ENCODE data around the gene BICD1. TPM values are rescaled to one million over a fixed set of nuclear protein-coding genes. Genes with fewer than 3 reads are reported as not detected.

Gene BICD1
- polyA plus RNA-seq, 4 donors, result 0.45 to 17.0 (median 4.3) TPM

GRCh38 chr12:32072102-32072501, 34.5 kb upstream of the BICD1 start:
- Histone ChIP-seq H3K9me3 (ENCODE audit: control insufficient read depth in 2 of 2, insufficient read depth in 1 of 2, low read depth in 1 of 2, low read length in 1 of 2) (no peaks in the 10 kb centered on the region), H3K27me3 (ENCODE audit: control insufficient read depth in 3 of 3, insufficient read depth in 3 of 3, low read length in 3 of 3) (no peaks in the 10 kb centered on the region), H3K36me3 (ENCODE audit: control insufficient read depth in 3 of 3, insufficient read depth in 2 of 3, low read depth in 1 of 3, low read length in 3 of 3) (no peaks in the 10 kb centered on the region), H3K4me3 (ENCODE audit: low read depth in 1 of 3, low read length in 3 of 3) (no peak overlapping the region), H3K27ac (ENCODE audit: low read depth in 1 of 3, low read length in 2 of 3) (no peak overlapping the region), H3K4me1 (ENCODE audit: control insufficient read depth in 3 of 3, insufficient read depth in 2 of 3, low read depth in 1 of 3, low read length in 2 of 3) (peaks cover 0 to 17% (median 0%) of the 10 kb centered on the region in 3 donors)
- no peak for DNase-seq
- no peak for FAIRE-seq
- 74 to 80% (median 75%) methylated on average over 6 of the region's 6 CpGs for WGBS, 3 donors

DNA sequence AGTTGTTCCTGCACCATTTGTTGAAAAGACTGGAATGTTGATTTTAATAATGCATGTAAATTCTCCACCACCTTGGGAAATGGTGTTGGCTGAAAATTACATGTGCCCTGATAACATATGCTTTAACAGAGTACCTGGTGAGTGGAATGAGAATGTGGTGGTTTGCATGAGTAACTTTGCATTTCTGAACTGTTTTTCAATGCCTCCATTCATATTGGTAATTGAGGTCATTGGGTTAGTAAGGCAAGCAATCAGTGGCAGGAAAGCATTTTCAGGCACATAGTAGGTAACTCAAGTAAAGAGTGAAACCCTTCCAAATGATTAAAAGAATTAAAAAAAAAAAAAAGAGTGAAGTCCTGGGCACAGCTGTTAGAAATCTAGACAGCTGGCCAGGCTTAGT, 32.2 kb upstream of the BICD1 start:
- Histone ChIP-seq H3K4me1 (ENCODE audit: control insufficient read depth in 3 of 3, insufficient read depth in 2 of 3, low read depth in 1 of 3, low read length in 2 of 3) (peaks cover 0 to 8% (median 0%) of the 10 kb centered on the region in 3 donors), H3K9me3 (ENCODE audit: control insufficient read depth in 2 of 2, insufficient read depth in 1 of 2, low read depth in 1 of 2, low read length in 1 of 2) (no peaks in the 10 kb centered on the region), H3K36me3 (ENCODE audit: control insufficient read depth in 3 of 3, insufficient read depth in 2 of 3, low read depth in 1 of 3, low read length in 3 of 3) (no peaks in the 10 kb centered on the region), H3K4me3 (ENCODE audit: low read depth in 1 of 3, low read length in 3 of 3) (no peak overlapping the region), H3K27ac (ENCODE audit: low read depth in 1 of 3, low read length in 2 of 3) (no peak overlapping the region), H3K27me3 (ENCODE audit: control insufficient read depth in 3 of 3, insufficient read depth in 3 of 3, low read length in 3 of 3) (no peaks in the 10 kb centered on the region)
- no peak for FAIRE-seq
- no peak for DNase-seq

DNA sequence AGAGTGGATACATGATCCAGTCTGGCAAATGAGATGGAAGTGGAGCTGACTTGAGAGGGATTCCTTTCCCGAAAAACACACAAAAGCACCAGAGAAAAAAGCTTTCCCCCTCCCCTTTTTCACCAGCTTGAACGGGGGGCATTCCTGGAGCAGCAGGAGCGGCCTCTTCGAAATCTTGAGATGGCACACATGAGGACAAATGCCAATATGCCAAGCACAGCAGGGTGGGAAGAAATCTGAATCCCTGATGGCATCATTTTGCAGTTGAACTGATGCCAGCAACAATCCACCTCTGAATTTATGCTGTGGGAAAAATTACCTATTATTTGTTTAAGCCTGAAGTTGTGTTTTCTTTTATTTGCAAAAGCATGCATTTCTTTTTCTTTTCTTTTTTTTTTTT, 29.7 kb upstream of the BICD1 start:
- Histone ChIP-seq H3K4me1 (ENCODE audit: control insufficient read depth in 3 of 3, insufficient read depth in 2 of 3, low read depth in 1 of 3, low read length in 2 of 3) (no peaks in the 10 kb centered on the region), H3K36me3 (ENCODE audit: control insufficient read depth in 3 of 3, insufficient read depth in 2 of 3, low read depth in 1 of 3, low read length in 3 of 3) (no peaks in the 10 kb centered on the region), H3K27ac (ENCODE audit: low read depth in 1 of 3, low read length in 2 of 3) (no peak overlapping the region), H3K9me3 (ENCODE audit: control insufficient read depth in 2 of 2, insufficient read depth in 1 of 2, low read depth in 1 of 2, low read length in 1 of 2) (no peaks in the 10 kb centered on the region), H3K4me3 (ENCODE audit: low read depth in 1 of 3, low read length in 3 of 3) (no peak overlapping the region), H3K27me3 (ENCODE audit: control insufficient read depth in 3 of 3, insufficient read depth in 3 of 3, low read length in 3 of 3) (no peaks in the 10 kb centered on the region)
- DNase-seq (no peak), FAIRE-seq (no peak)
- WGBS, 3 donors, result 91 to 93% (median 93%) methylated on average over 4 of the region's 4 CpGs

DNA sequence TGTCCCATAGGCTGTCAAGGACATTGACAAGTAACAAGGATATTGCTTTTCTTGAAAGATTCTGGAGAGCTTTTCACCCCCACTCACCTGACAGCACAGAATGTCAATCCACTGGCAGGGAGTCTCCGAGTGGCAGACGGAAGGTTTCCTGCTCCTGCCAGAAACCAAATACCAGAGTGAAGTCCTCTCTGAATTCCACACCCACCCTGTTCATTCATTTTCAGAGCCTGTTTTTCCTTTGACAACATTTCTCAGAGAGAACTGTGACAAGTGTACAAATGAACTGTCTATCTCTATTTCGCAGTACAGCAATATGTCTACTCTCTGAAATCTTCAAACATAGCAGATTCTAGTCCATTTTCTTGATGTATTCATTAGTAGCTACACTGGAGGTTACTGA, 26.2 kb upstream of the BICD1 start:
- Histone ChIP-seq H3K27ac (ENCODE audit: low read depth in 1 of 3, low read length in 2 of 3) (no peak overlapping the region), H3K27me3 (ENCODE audit: control insufficient read depth in 3 of 3, insufficient read depth in 3 of 3, low read length in 3 of 3) (no peaks in the 10 kb centered on the region), H3K36me3 (ENCODE audit: control insufficient read depth in 3 of 3, insufficient read depth in 2 of 3, low read depth in 1 of 3, low read length in 3 of 3) (no peaks in the 10 kb centered on the region), H3K4me3 (ENCODE audit: low read depth in 1 of 3, low read length in 3 of 3) (no peak overlapping the region), H3K9me3 (ENCODE audit: control insufficient read depth in 2 of 2, insufficient read depth in 1 of 2, low read depth in 1 of 2, low read length in 1 of 2) (no peaks in the 10 kb centered on the region), H3K4me1 (ENCODE audit: control insufficient read depth in 3 of 3, insufficient read depth in 2 of 3, low read depth in 1 of 3, low read length in 2 of 3) (no peaks in the 10 kb centered on the region)
- WGBS, 3 donors, result 80 to 86% (median 85%) methylated on average over 3 of the region's 3 CpGs
- no peak for FAIRE-seq
- DNase-seq, result no peak

- WGBS, 3 donors, result 70 to 96% (median 81%) methylated on average over 5 of the region's 5 CpGs
- DNase-seq (no peak), FAIRE-seq (no peak)
- Histone ChIP-seq H3K27me3 (ENCODE audit: control insufficient read depth in 3 of 3, insufficient read depth in 3 of 3, low read length in 3 of 3) (no peaks in the 10 kb centered on the region), H3K4me3 (ENCODE audit: low read depth in 1 of 3, low read length in 3 of 3) (no peak overlapping the region), H3K9me3 (ENCODE audit: control insufficient read depth in 2 of 2, insufficient read depth in 1 of 2, low read depth in 1 of 2, low read length in 1 of 2) (no peaks in the 10 kb centered on the region), H3K4me1 (ENCODE audit: control insufficient read depth in 3 of 3, insufficient read depth in 2 of 3, low read depth in 1 of 3, low read length in 2 of 3) (no peaks in the 10 kb centered on the region), H3K27ac (ENCODE audit: low read depth in 1 of 3, low read length in 2 of 3) (no peak overlapping the region), H3K36me3 (ENCODE audit: control insufficient read depth in 3 of 3, insufficient read depth in 2 of 3, low read depth in 1 of 3, low read length in 3 of 3) (no peaks in the 10 kb centered on the region)
Measured at GRCh38 chr12:32083489-32083888, 23.2 kb upstream of the BICD1 start.

- H3K4me3 ChIP-seq (ENCODE audit: low read depth in 1 of 3, low read length in 3 of 3), result no peak overlapping the region
- no peak overlapping the region for H3K27ac ChIP-seq (ENCODE audit: low read depth in 1 of 3, low read length in 2 of 3)
- no peaks in the 10 kb centered on the region for H3K36me3 ChIP-seq (ENCODE audit: control insufficient read depth in 3 of 3, insufficient read depth in 2 of 3, low read depth in 1 of 3, low read length in 3 of 3)
- H3K9me3 ChIP-seq (ENCODE audit: control insufficient read depth in 2 of 2, insufficient read depth in 1 of 2, low read depth in 1 of 2, low read length in 1 of 2), result no peaks in the 10 kb centered on the region
- H3K4me1 ChIP-seq (ENCODE audit: control insufficient read depth in 3 of 3, insufficient read depth in 2 of 3, low read depth in 1 of 3, low read length in 2 of 3), result no peaks in the 10 kb centered on the region
- no peaks in the 10 kb centered on the region for H3K27me3 ChIP-seq (ENCODE audit: control insufficient read depth in 3 of 3, insufficient read depth in 3 of 3, low read length in 3 of 3)
- DNase-seq, result no peak
- WGBS, 3 donors, result 84 to 89% (median 89%) methylated on average over 9 of the region's 9 CpGs
- no peak for FAIRE-seq
Measured at GRCh38 chr12:32084017-32084688, 22.5 kb upstream of the BICD1 start.

GRCh38 chr12:32084753-32085152, 21.9 kb upstream of the BICD1 start:
- Histone ChIP-seq H3K27ac (ENCODE audit: low read depth in 1 of 3, low read length in 2 of 3) (no peak overlapping the region), H3K9me3 (ENCODE audit: control insufficient read depth in 2 of 2, insufficient read depth in 1 of 2, low read depth in 1 of 2, low read length in 1 of 2) (no peaks in the 10 kb centered on the region), H3K4me3 (ENCODE audit: low read depth in 1 of 3, low read length in 3 of 3) (no peak overlapping the region), H3K27me3 (ENCODE audit: control insufficient read depth in 3 of 3, insufficient read depth in 3 of 3, low read length in 3 of 3) (no peaks in the 10 kb centered on the region), H3K4me1 (ENCODE audit: control insufficient read depth in 3 of 3, insufficient read depth in 2 of 3, low read depth in 1 of 3, low read length in 2 of 3) (no peaks in the 10 kb centered on the region), H3K36me3 (ENCODE audit: control insufficient read depth in 3 of 3, insufficient read depth in 2 of 3, low read depth in 1 of 3, low read length in 3 of 3) (no peaks in the 10 kb centered on the region)
- 94 to 96% (median 95%) methylated on average over 3 of the region's 3 CpGs for WGBS, 3 donors
- DNase-seq (no peak), FAIRE-seq (no peak)

- Histone ChIP-seq H3K36me3 (ENCODE audit: control insufficient read depth in 3 of 3, insufficient read depth in 2 of 3, low read depth in 1 of 3, low read length in 3 of 3) (no peaks in the 10 kb centered on the region), H3K9me3 (ENCODE audit: control insufficient read depth in 2 of 2, insufficient read depth in 1 of 2, low read depth in 1 of 2, low read length in 1 of 2) (no peaks in the 10 kb centered on the region), H3K4me1 (ENCODE audit: control insufficient read depth in 3 of 3, insufficient read depth in 2 of 3, low read depth in 1 of 3, low read length in 2 of 3) (no peaks in the 10 kb centered on the region), H3K27me3 (ENCODE audit: control insufficient read depth in 3 of 3, insufficient read depth in 3 of 3, low read length in 3 of 3) (no peaks in the 10 kb centered on the region), H3K27ac (ENCODE audit: low read depth in 1 of 3, low read length in 2 of 3) (no peak overlapping the region), H3K4me3 (ENCODE audit: low read depth in 1 of 3, low read length in 3 of 3) (no peak overlapping the region)
- DNase-seq, result no peak
- no peak for FAIRE-seq
- WGBS, 3 donors, result 70 to 94% (median 89%) methylated on average over 5 of the region's 5 CpGs
Measured at GRCh38 chr12:32087306-32087705, 19.3 kb upstream of the BICD1 start.

GRCh38 chr12:32089156-32089555, 17.5 kb upstream of the BICD1 start:
- H3K4me3 ChIP-seq (ENCODE audit: low read depth in 1 of 3, low read length in 3 of 3), result no peak overlapping the region
- no peak overlapping the region for H3K27ac ChIP-seq (ENCODE audit: low read depth in 1 of 3, low read length in 2 of 3)
- no peaks in the 10 kb centered on the region for H3K4me1 ChIP-seq (ENCODE audit: control insufficient read depth in 3 of 3, insufficient read depth in 2 of 3, low read depth in 1 of 3, low read length in 2 of 3)
- DNase-seq, result no peak
- H3K27me3 ChIP-seq (ENCODE audit: control insufficient read depth in 3 of 3, insufficient read depth in 3 of 3, low read length in 3 of 3), result no peaks in the 10 kb centered on the region
- FAIRE-seq, result no peak
- H3K9me3 ChIP-seq (ENCODE audit: control insufficient read depth in 2 of 2, insufficient read depth in 1 of 2, low read depth in 1 of 2, low read length in 1 of 2), result no peaks in the 10 kb centered on the region
- 87 to 96% (median 94%) methylated on average over 5 of the region's 5 CpGs for WGBS, 3 donors
- H3K36me3 ChIP-seq (ENCODE audit: control insufficient read depth in 3 of 3, insufficient read depth in 2 of 3, low read depth in 1 of 3, low read length in 3 of 3), result no peaks in the 10 kb centered on the region
